Measurements from ENCODE around the gene DCAF16.

Gene DCAF16

DNA sequence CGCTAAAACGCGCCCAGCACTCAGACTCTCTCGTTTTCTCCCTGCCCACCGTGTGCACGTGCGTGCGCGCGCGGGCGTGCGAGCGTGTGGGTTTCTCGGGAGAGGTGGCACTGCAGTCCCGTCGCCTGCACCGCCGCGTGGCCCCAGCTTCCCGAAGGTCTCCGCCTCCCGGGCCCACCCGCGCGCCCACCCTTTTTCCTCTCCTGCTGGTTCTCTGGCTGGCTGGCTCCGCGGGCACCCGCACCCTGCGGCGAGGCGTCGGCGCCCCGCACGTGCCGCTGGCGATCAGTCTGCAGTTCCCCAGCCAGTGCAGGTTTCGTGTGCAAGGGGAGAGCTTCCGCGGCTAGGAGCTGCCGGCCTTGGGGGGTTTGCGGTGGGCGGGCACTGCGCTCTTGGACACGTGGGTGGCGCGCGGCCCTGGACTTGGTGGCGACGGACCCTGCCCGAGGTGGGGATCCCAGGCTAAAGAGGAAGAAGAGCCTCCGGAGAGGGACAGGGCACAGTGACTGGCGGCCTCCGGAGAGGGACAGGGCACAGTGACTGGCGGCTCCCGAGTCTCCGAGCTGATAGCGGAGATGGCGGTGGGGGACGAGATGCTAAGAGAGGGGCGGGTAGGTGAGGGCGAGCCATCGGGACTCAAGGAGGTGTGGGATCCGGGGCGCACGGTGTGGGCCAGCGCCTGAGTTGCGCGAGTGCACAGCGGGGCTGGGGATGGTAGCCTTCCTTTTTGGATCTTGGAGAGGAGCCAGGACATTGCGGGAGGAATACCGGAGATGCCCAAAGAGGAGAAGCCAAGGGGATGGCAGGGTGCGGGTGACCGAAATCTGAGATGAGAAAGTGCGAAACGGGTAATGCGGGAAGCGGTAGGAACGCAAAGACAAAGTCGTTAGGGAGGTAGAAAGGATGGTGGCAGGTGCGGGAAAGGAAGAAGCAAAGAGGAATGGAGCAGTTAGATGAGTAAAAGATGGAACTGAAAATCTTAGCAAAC is 29.0 kb downstream of the DCAF16 start, which contains the start of gene FAM184B:
Gene FAM184B, minus strand, starts transcription at position 322 of the 988 bp plus-strand sequence. CDS start 322 bp downstream, outside the sequence.
- DNase-seq = no peak

DNA sequence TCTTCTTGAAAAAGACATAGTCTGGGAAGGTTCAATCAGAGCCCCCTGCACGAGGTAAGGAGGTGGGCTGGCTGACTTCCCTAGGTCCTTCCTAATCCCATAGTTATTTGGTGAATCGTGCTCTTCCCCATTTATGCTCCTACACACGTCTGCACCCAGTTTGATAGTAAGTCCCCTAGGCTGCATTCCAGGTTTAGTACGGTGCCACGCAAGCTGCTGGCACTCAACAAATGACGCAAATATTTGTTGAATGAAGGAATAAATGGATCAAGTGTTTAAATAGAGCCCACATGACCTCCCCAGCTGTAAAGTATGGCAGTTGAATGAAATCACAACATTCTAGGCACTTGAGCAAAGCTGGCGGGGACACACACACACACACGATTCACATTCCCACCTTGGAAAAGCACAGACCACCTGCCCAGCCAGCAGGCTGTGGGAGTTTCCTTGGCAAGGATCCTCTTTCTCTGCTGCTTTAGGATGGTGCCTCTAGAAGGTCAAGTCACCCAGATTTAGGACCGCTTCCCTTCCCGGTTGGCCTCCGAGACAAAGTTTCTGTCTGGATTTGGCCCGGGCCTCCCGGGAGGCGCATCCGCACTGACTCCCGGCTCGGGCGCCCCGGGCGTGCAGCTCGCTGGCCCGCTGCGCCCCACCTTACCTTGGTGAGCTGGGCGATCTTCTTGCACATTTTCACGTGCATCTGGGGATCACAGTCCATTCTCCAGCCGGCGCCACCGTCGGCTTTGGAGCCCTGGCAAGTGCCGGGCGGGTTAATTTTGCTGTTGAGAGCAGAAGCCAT is 29.9 kb downstream of the DCAF16 start:
- no peak for DNase-seq

DNA sequence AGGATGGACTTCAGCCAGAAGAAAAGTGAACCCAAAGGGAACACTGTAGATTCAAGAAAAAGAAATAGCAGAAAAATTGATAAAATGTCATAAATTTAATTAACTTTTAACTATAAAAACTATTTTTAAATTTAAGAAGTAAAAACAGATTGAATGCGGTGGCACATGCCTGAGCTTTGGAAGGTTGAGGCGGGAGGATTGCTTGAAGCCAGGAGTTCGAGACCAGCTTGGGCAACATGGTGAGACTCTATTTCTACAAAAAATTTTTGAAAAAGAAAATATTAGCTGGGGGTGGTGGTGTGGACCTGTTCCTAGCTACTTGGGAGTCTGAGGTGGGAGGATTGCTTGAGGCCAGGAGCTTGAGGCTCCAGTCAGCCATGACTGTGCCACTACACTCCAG is 32.1 kb downstream of the DCAF16 start:
- DNase-seq = no peak

DNA sequence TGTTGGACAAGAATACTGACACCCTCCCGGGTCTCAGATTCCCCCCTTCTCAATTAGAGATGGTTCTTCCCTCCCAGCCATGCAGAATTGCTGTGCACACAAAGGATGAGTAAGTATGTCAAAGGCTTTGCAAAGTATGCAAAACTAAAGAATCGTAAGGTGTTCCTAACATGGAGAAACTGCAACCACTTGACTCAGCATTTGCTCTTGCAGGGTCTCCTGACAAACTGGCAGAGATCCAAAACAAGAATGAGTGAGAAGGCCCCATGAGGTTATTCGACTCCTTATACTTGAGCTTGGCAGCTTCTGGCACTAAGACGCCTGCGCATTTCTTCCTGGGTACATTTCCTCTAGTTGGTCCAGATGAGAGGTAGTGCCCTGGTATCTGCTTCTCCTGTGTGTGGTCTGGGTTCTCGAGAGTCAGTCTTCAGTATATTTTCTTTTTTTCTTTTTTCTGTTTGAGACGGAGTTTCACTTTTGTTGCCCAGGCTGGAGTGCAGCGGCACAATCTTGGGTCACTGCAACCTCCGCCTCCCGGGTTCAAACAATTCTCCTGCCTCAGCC is 37.3 kb downstream of the DCAF16 start:
- no peak for DNase-seq

DNA sequence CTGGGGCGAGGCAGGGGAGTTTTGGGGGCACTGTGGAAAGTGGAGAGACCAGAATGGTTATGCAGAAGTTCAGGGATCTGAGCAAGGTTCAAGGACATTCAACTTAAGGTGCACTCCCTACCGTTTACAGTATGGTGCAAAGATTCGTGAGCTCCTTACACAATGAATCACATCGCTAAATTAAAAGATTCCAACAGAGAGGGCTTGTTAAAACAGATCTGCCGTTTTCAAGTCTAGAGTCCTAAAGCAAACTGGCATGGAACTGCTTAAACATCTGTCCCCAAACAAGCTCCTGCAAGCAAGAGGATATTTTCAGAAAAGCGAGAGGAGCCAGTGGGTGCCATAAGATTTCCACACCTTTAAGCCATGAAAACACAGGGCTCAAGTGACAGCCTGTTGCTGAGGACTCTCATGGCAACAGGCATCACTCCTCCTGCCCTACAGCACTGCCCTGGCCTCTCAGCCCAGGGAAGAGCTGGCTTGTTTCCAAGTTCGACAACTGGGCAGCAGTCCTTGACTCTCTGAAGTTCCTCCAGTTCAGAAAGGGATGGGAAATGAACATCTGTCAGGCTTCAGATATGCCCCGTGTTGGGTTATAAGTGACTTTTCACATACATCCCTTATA is 39.2 kb downstream of the DCAF16 start:
- DNase-seq = no peak

DNA sequence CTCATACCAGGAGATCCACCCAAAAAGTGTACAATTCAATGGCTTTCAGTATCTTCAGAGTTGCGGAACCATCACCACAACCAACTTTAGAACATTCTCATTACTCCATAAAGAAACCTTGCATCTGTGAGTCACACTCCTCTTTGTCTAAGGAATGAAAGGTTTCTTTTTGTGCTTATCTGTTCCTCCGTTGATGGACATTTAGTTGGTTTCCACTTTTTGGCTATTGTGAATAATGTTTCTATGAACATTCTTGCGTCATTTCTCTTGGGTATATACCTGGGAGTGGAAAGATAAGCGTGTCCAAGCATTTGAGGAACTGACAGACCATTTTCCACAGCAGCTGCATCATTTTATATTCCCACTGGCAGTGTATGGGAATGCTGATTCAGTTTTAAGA is 39.7 kb downstream of the DCAF16 start:
- DNase-seq = no peak

DNA sequence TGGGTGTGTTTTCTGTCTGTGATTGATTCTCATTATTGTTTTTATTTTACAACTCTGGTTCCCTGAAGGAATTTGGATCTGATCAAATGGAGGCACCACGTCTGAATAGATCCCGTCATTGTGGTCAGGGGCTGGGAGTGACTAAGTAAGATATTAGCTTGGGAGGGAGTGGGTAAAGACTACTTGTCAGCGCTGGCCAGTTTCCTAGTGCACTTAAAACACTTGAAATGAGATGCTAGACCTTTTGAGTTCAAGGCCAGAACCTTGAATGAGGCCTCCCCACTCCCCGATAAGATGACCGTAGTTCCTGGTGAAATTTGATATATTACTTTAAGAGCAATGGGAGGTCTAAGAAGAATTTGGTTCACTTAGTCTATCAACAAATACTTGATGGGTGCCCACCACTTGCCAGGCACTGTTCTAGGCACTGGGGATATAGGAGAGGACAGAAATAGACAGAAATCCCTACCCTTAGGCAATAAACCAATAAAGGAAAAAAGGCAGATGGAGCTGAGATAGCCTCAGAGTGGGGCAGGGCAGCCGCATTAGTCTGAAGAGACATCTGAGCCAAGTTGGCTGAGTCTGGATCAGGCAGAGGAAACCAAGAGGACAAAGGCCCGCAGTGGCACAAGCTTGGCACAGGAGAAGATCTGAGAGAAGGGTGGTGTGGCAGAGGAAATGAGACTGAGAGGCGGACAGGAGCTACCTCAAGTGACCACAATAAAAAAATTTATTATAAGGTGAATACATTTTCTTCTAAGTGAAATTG is 41.0 kb downstream of the DCAF16 start:
- no peak for DNase-seq

DNA sequence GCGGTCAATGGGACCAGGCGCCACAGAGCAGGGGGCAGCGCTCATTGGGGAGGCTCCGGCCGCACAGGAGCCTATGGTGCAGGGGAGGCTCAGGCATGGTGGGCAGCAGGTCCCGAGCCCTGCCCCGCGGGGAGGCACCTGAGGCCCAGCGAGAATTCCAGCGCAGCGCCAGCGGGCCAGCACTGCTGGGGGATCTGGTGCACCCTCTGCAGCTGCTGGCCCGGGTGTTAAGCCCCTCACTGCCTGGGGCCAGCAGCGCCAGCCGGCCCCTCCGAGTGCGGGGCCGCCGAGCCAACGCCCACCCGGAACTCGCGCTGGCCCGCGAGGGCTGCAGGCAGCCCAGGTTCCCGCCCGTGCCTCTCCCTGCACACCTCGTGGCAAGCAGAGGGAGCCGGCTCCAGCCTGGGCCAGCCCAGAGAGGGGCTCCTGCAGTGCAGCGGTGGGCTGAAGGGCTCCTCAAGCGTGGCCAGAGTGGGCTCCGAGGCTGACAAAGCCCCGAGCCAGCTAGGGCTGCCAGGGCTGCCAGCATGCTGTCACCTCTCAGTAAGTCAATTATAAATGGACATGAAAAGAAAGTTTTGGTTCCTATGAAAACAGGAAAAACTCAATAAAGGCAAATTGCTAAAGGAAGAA is 43.6 kb downstream of the DCAF16 start:
- no peak for DNase-seq

DNA sequence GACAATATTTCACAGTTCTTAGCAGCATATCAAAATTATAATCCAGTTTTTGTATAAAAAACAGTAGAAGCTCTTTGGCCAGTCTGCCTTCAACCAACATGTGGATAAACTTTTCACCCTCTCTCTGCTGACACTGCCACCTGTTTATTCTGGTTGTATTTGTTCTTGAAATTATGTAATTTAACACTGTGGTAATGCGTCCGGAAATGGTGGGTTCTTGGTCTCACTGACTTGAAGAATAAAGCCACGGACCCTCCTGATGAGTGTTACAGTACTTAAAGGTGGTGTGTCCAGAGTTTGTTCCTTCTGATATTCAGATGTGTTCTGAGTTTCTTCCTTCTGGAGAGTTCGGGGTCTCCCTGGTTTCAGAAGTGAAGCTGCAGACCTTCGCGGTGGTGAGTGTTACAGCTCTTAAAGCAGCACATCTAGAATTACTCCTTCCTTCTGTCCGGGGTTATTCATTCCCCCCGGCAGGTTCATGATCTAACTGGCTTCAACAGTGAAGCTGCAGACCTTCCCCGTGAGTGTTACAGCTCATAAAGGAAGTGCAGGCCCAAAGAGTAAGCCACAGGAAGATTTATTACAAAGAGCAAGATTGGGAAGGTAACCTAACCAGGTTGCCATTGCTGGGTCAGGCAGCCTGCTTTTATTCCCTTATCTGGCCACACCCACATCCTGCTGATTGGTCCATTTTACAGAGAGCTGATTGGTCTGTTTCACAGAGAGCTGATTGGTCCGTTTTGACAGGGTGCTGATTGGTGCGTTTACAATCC is 44.9 kb downstream of the DCAF16 start:
- no peak for DNase-seq

DNA sequence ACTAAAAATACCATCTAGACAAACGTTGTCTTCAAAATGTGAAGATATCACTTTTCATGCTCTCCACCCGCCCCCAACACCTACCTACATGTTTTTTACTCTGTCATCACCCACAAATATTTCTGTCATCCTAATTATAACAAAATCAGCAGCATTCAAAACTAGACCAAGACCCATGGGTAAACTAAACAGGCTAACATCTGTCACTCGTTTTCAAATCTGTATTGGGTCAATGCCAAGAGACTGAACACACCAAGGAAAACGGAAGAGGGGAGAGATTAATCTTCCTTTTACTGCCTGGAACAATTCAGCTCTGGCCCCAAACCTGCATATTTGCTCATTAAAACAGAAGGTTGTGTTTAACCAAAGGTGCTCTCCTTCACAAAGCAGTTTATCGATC is 46.6 kb downstream of the DCAF16 start:
- no peak for DNase-seq

DNA sequence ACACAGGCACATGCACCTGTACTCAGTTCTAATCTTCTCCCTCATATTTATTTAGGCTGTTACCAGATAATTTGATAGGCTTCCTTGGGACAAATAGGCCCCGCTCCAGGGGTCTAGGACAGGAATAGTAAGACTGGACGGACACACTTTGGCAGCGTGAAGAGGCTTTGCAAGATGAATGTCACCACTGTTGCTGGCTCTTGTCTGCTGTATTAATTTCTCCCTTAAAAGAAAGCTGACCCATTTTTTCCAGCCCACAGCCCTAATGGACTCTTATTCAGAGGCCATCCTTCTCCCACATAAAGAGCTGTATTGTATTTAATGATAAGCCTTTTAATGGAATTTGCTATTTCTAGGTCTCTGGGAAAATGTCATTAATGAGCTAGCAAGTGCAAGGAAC is 47.1 kb downstream of the DCAF16 start:
- DNase-seq = no peak

DNA sequence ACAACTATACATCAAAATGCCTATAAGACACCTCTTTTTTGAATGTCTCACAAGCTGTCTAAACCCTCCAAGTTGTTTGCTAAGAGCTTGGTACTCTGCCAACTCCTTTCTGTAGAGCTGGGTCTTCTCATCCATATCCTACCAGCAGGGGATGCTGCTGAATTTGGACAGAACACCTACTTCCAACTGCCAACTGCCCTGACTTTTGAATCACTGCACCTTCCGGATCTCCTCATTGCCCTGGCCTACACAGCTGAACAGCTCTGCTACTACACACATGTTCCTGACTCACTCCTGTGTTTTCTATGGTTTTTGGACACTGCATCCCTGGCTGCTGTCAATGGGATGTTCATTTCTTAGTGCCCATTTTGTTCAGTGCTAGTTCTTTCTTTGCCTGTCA is 47.8 kb downstream of the DCAF16 start:
- peak in 1 of 2 donors; percentile 1 for DNase-seq

DNA sequence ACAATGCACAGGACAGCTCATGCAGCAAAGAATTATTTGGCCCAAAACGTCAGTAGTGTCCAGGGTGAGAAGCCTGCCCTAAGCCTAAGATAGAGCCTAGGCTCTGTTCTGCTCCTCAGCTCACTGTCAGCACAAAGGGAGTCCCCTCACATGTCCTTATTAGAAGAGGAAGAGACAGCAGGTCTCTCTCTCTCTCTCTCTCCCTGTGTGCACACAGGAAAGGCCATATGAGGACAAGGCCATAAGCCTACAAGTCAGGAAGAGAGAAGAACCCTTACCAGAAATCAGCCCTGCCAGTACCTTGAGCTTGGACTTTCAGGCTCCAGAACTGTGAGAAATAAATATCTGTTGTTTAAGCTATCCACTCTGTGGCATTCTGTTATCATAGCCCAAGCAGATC is 49.5 kb downstream of the DCAF16 start:
- DNase-seq = no peak

DNA sequence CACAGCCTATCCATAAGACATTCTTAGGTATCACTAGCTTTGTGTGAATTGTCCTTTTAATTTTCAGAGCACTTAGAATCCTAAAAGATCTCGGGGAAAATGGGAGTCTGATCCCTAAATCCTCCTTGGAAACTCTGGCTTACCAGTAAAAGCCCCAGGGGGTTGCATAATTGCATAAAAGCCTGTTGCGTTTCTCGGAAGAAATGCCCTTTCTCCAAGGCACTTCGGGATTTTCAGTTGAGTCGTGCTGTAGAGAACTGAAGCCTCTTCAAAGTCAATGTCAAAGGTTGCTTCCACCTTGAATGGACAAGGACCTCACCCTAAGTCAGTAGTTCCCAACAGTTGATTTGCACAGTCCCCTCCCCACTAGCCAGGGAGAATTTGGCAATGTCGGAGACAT is 49.9 kb downstream of the DCAF16 start:
- DNase-seq = no peak

DNA sequence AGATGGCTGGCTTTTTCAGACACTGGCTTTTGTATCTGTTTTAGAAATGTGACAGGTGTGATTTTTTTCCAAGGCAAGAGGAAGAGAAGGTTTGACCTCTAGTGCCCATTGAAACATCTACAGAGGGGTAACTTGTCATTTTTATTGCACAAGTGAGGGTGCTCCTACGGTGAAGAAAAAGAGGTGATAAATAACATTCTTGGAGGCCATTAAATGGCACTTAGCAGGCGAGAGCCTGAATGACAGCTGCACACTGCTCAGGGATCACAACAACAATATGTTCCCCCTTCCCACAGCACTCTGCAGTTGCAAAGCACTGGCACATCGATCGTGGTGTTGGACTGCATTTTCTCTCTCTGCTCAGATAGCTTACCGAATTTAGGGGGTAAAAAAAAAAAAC is 52.1 kb downstream of the DCAF16 start:
- no peak for DNase-seq

DNA sequence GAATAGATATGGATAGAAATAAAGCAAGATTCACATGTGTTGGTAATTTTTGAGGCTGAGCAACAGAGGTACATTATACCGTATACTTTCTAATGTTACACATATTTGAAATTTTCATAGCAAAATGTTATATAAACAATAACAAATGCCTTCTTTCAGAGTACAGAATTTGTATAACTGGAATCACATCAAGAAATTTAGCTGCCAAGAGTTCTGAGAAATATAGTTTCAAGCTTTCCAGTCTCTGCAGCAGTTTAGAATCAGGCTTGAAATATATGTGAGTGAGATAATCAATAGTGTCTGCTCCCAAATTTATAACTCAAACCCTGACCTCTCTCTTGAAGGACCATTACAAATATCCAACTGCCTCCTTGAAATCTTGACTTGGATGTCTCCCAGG is 52.9 kb downstream of the DCAF16 start:
- no peak for DNase-seq

DNA sequence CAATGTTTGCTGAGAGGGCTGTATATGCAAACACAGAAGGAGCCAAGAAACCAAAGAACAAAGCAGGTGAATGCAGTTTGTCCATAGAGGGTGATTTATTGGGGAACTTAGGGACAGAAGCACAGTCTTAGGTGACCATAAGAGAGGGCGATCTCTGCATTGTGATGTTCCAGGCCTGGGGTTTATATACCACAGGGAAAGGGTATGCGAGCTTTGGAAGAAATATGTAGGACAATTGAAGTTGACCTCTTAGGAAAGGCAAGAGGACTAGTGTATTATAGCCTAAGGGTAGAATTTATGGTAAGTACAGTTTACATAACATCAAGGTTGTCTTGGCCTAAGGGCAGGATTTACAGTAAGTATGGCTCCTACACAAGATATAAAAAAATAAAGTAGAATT is 56.9 kb downstream of the DCAF16 start:
- DNase-seq = no peak

Data from CD4-positive, alpha-beta T cell treated with Interferon alpha-2 for 1 hour (primary cell).